ENCODE data around the gene MARCO. TPM values are rescaled to one million over a fixed set of nuclear protein-coding genes. Genes with fewer than 3 reads are reported as not detected.

Gene MARCO
- total RNA-seq, 3 donors from 2014 or later, result 0.22 to 0.56 TPM; not detected in 1

- Mint-ChIP-seq H3K36me3 (ENCODE audit: insufficient read depth) (no peaks in the 10 kb centered on the region), H3K27me3 (ENCODE audit: low read depth) (no peaks in the 10 kb centered on the region), H3K9me3 (no peaks in the 10 kb centered on the region), H3K4me1 (ENCODE audit: low read depth) (no peaks in the 10 kb centered on the region), H3K4me3 (no peak overlapping the region)
- no peak for ATAC-seq
- DNase-seq, result no peak
Observed at GRCh38 chr2:118914721-118915453, 27.1 kb upstream of the MARCO start.

GRCh38 chr2:118918017-118918416 is 24.0 kb upstream of the MARCO start:
- ATAC-seq (no peak), DNase-seq (no peak)
- Mint-ChIP-seq H3K27me3 (ENCODE audit: low read depth) (no peaks in the 10 kb centered on the region), H3K4me1 (ENCODE audit: low read depth) (no peaks in the 10 kb centered on the region), H3K36me3 (ENCODE audit: insufficient read depth) (no peaks in the 10 kb centered on the region), H3K4me3 (no peak overlapping the region), H3K9me3 (no peaks in the 10 kb centered on the region)

- no peak overlapping the region for H3K4me3 Mint-ChIP-seq
- no peaks in the 10 kb centered on the region for H3K4me1 Mint-ChIP-seq (ENCODE audit: low read depth)
- no peak for DNase-seq
- no peak for ATAC-seq
- H3K9me3 Mint-ChIP-seq, result no peaks in the 10 kb centered on the region
- peaks cover 2% of the 10 kb centered on the region for H3K27me3 Mint-ChIP-seq (ENCODE audit: low read depth)
- no peaks in the 10 kb centered on the region for H3K36me3 Mint-ChIP-seq (ENCODE audit: insufficient read depth)
Observed at GRCh38 chr2:118921646-118922045, 20.3 kb upstream of the MARCO start.

GRCh38 chr2:118922254-118922653 is 19.7 kb upstream of the MARCO start:
- Mint-ChIP-seq H3K27me3 (ENCODE audit: low read depth) (peaks cover 2% of the 10 kb centered on the region), H3K9me3 (no peaks in the 10 kb centered on the region), H3K4me1 (ENCODE audit: low read depth) (no peaks in the 10 kb centered on the region), H3K36me3 (ENCODE audit: insufficient read depth) (no peaks in the 10 kb centered on the region), H3K4me3 (no peak overlapping the region)
- ATAC-seq (no peak), DNase-seq (no peak)

- Mint-ChIP-seq H3K4me1 (ENCODE audit: low read depth) (no peaks in the 10 kb centered on the region), H3K36me3 (ENCODE audit: insufficient read depth) (no peaks in the 10 kb centered on the region), H3K4me3 (no peak overlapping the region), H3K9me3 (no peaks in the 10 kb centered on the region), H3K27me3 (ENCODE audit: low read depth) (peaks cover 2% of the 10 kb centered on the region)
- DNase-seq, result no peak
- ATAC-seq, result no peak
Observed at GRCh38 chr2:118923371-118923770, 18.6 kb upstream of the MARCO start.

GRCh38 chr2:118925476-118925875 is 16.5 kb upstream of the MARCO start:
- DNase-seq, result no peak
- Mint-ChIP-seq H3K4me3 (no peak overlapping the region), H3K9me3 (peaks cover 5% of the 10 kb centered on the region), H3K4me1 (ENCODE audit: low read depth) (no peaks in the 10 kb centered on the region), H3K27me3 (ENCODE audit: low read depth) (peaks cover 2% of the 10 kb centered on the region), H3K36me3 (ENCODE audit: insufficient read depth) (no peaks in the 10 kb centered on the region)
- no peak for ATAC-seq

- DNase-seq (no peak), ATAC-seq (no peak)
- peaks cover 2% of the 10 kb centered on the region for H3K27me3 Mint-ChIP-seq (ENCODE audit: low read depth)
- H3K4me3 Mint-ChIP-seq, result no peak overlapping the region
- H3K36me3 Mint-ChIP-seq (ENCODE audit: insufficient read depth), result no peaks in the 10 kb centered on the region
- H3K9me3 Mint-ChIP-seq, result peaks cover 5% of the 10 kb centered on the region
- H3K4me1 Mint-ChIP-seq (ENCODE audit: low read depth), result no peaks in the 10 kb centered on the region
Observed at GRCh38 chr2:118925981-118926380, 16.0 kb upstream of the MARCO start.

- no peak overlapping the region for H3K4me3 Mint-ChIP-seq
- H3K9me3 Mint-ChIP-seq, result peaks cover 19% of the 10 kb centered on the region
- DNase-seq (no peak), ATAC-seq (no peak)
- H3K27me3 Mint-ChIP-seq (ENCODE audit: low read depth), result peaks cover 2% of the 10 kb centered on the region
- H3K4me1 Mint-ChIP-seq (ENCODE audit: low read depth), result no peaks in the 10 kb centered on the region
- H3K36me3 Mint-ChIP-seq (ENCODE audit: insufficient read depth), result peaks cover 1% of the 10 kb centered on the region
Observed at GRCh38 chr2:118929059-118929458, 12.9 kb upstream of the MARCO start.

- Mint-ChIP-seq H3K36me3 (ENCODE audit: insufficient read depth) (peaks cover 1% of the 10 kb centered on the region), H3K27me3 (ENCODE audit: low read depth) (no peaks in the 10 kb centered on the region), H3K4me1 (ENCODE audit: low read depth) (no peaks in the 10 kb centered on the region), H3K9me3 (peaks cover 19% of the 10 kb centered on the region), H3K4me3 (no peak overlapping the region)
- no peak for ATAC-seq
- DNase-seq, result no peak
Observed at GRCh38 chr2:118932949-118933348, 9.0 kb upstream of the MARCO start.

GRCh38 chr2:118936306-118936705 is 5.7 kb upstream of the MARCO start:
- ATAC-seq, result no peak
- Mint-ChIP-seq H3K36me3 (ENCODE audit: insufficient read depth) (peaks cover 1% of the 10 kb centered on the region), H3K4me3 (no peak overlapping the region), H3K4me1 (ENCODE audit: low read depth) (peaks cover 7% of the 10 kb centered on the region), H3K9me3 (peaks cover 14% of the 10 kb centered on the region), H3K27me3 (ENCODE audit: low read depth) (peaks cover 6% of the 10 kb centered on the region)
- DNase-seq, result no peak

GRCh38 chr2:118936936-118937335 is 5.1 kb upstream of the MARCO start:
- peaks cover 14% of the 10 kb centered on the region for H3K9me3 Mint-ChIP-seq

GRCh38 chr2:118937817-118938216 is 4.2 kb upstream of the MARCO start:
- Mint-ChIP-seq H3K4me1 (ENCODE audit: low read depth) (peaks cover 7% of the 10 kb centered on the region), H3K27me3 (ENCODE audit: low read depth) (peaks cover 6% of the 10 kb centered on the region), H3K9me3 (peaks cover 12% of the 10 kb centered on the region), H3K4me3 (no peak overlapping the region), H3K36me3 (ENCODE audit: insufficient read depth) (peaks cover 1% of the 10 kb centered on the region)
- DNase-seq, result no peak
- ATAC-seq, result no peak

More at GRCh38 chr2:118936936-118937335, 5.1 kb upstream of the MARCO start:
- peaks cover 1% of the 10 kb centered on the region for H3K36me3 Mint-ChIP-seq (ENCODE audit: insufficient read depth)
- ATAC-seq, result no peak
- peaks cover 6% of the 10 kb centered on the region for H3K27me3 Mint-ChIP-seq (ENCODE audit: low read depth)
- H3K4me1 Mint-ChIP-seq (ENCODE audit: low read depth), result peaks cover 7% of the 10 kb centered on the region
- no peak for DNase-seq
- H3K4me3 Mint-ChIP-seq, result no peak overlapping the region

GRCh38 chr2:118939994-118940393 is 2.0 kb upstream of the MARCO start:
- DNase-seq, result no peak
- Mint-ChIP-seq H3K4me3 (no peak overlapping the region), H3K9me3 (no peaks in the 10 kb centered on the region), H3K36me3 (ENCODE audit: insufficient read depth) (no peaks in the 10 kb centered on the region), H3K4me1 (ENCODE audit: low read depth) (peaks cover 7% of the 10 kb centered on the region), H3K27me3 (ENCODE audit: low read depth) (peaks cover 9% of the 10 kb centered on the region)
- ATAC-seq, result no peak

GRCh38 chr2:118940486-118941120 is 1.4 kb upstream of the MARCO start:
- Mint-ChIP-seq H3K4me3 (peak overlapping the region; percentile 14), H3K4me1 (ENCODE audit: low read depth) (peaks cover 7% of the 10 kb centered on the region), H3K36me3 (ENCODE audit: insufficient read depth) (no peaks in the 10 kb centered on the region), H3K9me3 (no peaks in the 10 kb centered on the region), H3K27me3 (ENCODE audit: low read depth) (peaks cover 9% of the 10 kb centered on the region)
- ATAC-seq (no peak), DNase-seq (no peak)

GRCh38 chr2:118943286-118943685 is 1.3 kb downstream of the MARCO start:
- Mint-ChIP-seq H3K4me1 (ENCODE audit: low read depth) (peaks cover 7% of the 10 kb centered on the region), H3K27me3 (ENCODE audit: low read depth) (peaks cover 9% of the 10 kb centered on the region), H3K9me3 (no peaks in the 10 kb centered on the region), H3K36me3 (ENCODE audit: insufficient read depth) (no peaks in the 10 kb centered on the region), H3K4me3 (no peak overlapping the region)
- DNase-seq (no peak), ATAC-seq (no peak)
